Neutrophil (primary cell): ENCODE data around the gene ITGB5.

Experiments
- H3K27ac ChIP-seq: fragments of 200-600 bp; sonication (generic); 2 replicates; pipeline ENCODE4 v1.5.1; 2016; ENCODE audit warnings: mild to moderate bottlenecking, moderate library complexity
- H3K27me3 ChIP-seq: fragments of 200-600 bp; sonication (generic); 2 replicates; pipeline ENCODE4 v1.6.0; 2016; ENCODE audit warnings: mild to moderate bottlenecking
- H3K36me3 ChIP-seq: fragments of 200-600 bp; sonication (generic); 2 replicates; pipeline ENCODE4 v1.5.1; 2017
- H3K4me1 ChIP-seq, 2 experiments: fragments of 200-600 bp in 1 of 2; sonication (generic) in 1 of 2; 1 replicate in 1 of 2; 2 replicates in 1 of 2; pipeline versions ENCODE4 v1.5.1 to v1.6.1; 2013 to 2016; ENCODE audit warnings: low read depth in 1 of 2, low read length in 1 of 2, mild to moderate bottlenecking in 1 of 2, moderate library complexity in 1 of 2; ENCODE audit not compliant: control insufficient read depth in 1 of 2, insufficient read depth in 1 of 2
- H3K4me3 ChIP-seq, 2 experiments: fragments of 200-600 bp in 1 of 2; sonication (generic) in 1 of 2; 1 replicate in 1 of 2; 2 replicates in 1 of 2; pipeline ENCODE4 v1.5.1; 2013 to 2016; ENCODE audit warnings: low read depth in 1 of 2, low read length in 1 of 2, mild to moderate bottlenecking in 1 of 2, moderate library complexity in 1 of 2
- H3K9me3 ChIP-seq: fragments of 200-600 bp; sonication (generic); 2 replicates; pipeline ENCODE4 v1.5.1; 2016
- CTCF ChIP-seq: fragments of 200-600 bp; sonication (generic); IDR thresholded peaks from 2 replicates; pipeline ENCODE4 v1.5.1; 2016; ENCODE audit warnings: antibody characterized with exemption

The ITGB5 gene

GRCh38 chr3:124843506-124844177 lies 43.5 kb downstream of the ITGB5 start:
- Histone ChIP-seq H3K36me3 (no peaks in the 10 kb centered on the region), H3K27ac (no peak overlapping the region)
- no peak for TF ChIP-seq CTCF

GRCh38 chr3:124843047-124843446 lies 44.1 kb downstream of the ITGB5 start:
- H3K36me3 ChIP-seq, result no peaks in the 10 kb centered on the region
- H3K27ac ChIP-seq, result no peak overlapping the region
- no peak for TF ChIP-seq CTCF

More at GRCh38 chr3:124843506-124844177, 43.5 kb downstream of the ITGB5 start:
- Histone ChIP-seq H3K27me3 (peaks cover 3% of the 10 kb centered on the region), H3K4me3 (no peak overlapping the region), H3K9me3 (no peaks in the 10 kb centered on the region), H3K4me1 (no peaks in the 10 kb centered on the region)

GRCh38 chr3:124841517-124841916 lies 45.6 kb downstream of the ITGB5 start:
- Histone ChIP-seq H3K9me3 (no peaks in the 10 kb centered on the region), H3K4me3 (no peak overlapping the region), H3K27me3 (peaks cover 18% of the 10 kb centered on the region), H3K4me1 (no peaks in the 10 kb centered on the region), H3K27ac (no peak overlapping the region), H3K36me3 (no peaks in the 10 kb centered on the region)
- no peak for TF ChIP-seq CTCF

More at GRCh38 chr3:124843047-124843446, 44.1 kb downstream of the ITGB5 start:
- no peaks in the 10 kb centered on the region for H3K9me3 ChIP-seq
- H3K4me1 ChIP-seq, result no peaks in the 10 kb centered on the region
- peaks cover 3% of the 10 kb centered on the region for H3K27me3 ChIP-seq
- no peak overlapping the region for H3K4me3 ChIP-seq

- no peaks in the 10 kb centered on the region for H3K36me3 ChIP-seq
- H3K9me3 ChIP-seq, result no peaks in the 10 kb centered on the region
- H3K27me3 ChIP-seq, result peaks cover 30% of the 10 kb centered on the region
- TF ChIP-seq CTCF, result no peak
- no peaks in the 10 kb centered on the region for H3K4me1 ChIP-seq
- H3K27ac ChIP-seq, result no peak overlapping the region
- H3K4me3 ChIP-seq, result no peak overlapping the region
These were observed 46.8 kb downstream of the ITGB5 start for GRCh38 chr3:124840331-124840730.

- Histone ChIP-seq H3K36me3 (no peaks in the 10 kb centered on the region), H3K27me3 (peaks cover 34% of the 10 kb centered on the region), H3K4me3 (no peak overlapping the region), H3K27ac (no peak overlapping the region), H3K9me3 (no peaks in the 10 kb centered on the region), H3K4me1 (no peaks in the 10 kb centered on the region)
- no peak for TF ChIP-seq CTCF
These were observed 47.3 kb downstream of the ITGB5 start for GRCh38 chr3:124839896-124840295.
